Gastrocnemius medialis (tissue), 4 donors: ENCODE measurements around the gene MUC5B. TPM values are rescaled to one million over a fixed set of nuclear protein-coding genes. Genes with fewer than 3 reads are reported as not detected.

ENCODE experiments used
- ATAC-seq, 2 donors: fragments of 150-250 bp; one replicate each; pipeline ENCODE4 v1.9.1; 2016
- DNase-seq, 2 donors: peaks; one replicate each; pipeline ENCODE4 v3.0.0-alpha.2; 2019
- H3K27ac ChIP-seq, 4 donors: fragments of 200-600 bp; sonication (generic); 1 replicate in 1 of 4; 2 replicates in 3 of 4; pipeline ENCODE4 v1.5.1; 2016 to 2018; ENCODE audit warnings: mild to moderate bottlenecking in 2 of 4, moderate library complexity in 1 of 4
- H3K27me3 ChIP-seq, 3 donors: fragments of 200-600 bp; sonication (generic) in 2 of 3; 1 replicate in 1 of 3; 2 replicates in 2 of 3; pipeline versions ENCODE4 v1.5.1 to v1.6.0; 2016 to 2019; ENCODE audit warnings: mild to moderate bottlenecking in 1 of 3, moderate library complexity in 1 of 3
- H3K36me3 ChIP-seq, 2 donors: fragments of 200-600 bp; sonication (generic) in 1 of 2; one replicate each; pipeline ENCODE4 v1.5.1; 2017 to 2018
- H3K4me1 ChIP-seq, 2 donors: fragments of 200-600 bp; sonication (generic) in 1 of 2; one replicate each; pipeline ENCODE4 v1.5.1; 2016 to 2017; ENCODE audit warnings: mild to moderate bottlenecking in 2 of 2
- H3K4me3 ChIP-seq, 4 donors: fragments of 200-600 bp; sonication (generic) in 3 of 4; 1 replicate in 1 of 4; 2 replicates in 3 of 4; pipeline ENCODE4 v1.5.1; 2016 to 2019; ENCODE audit warnings: mild to moderate bottlenecking in 2 of 4
- H3K9me3 ChIP-seq, 3 donors: fragments of 200-600 bp; sonication (generic) in 2 of 3; 1 replicate in 1 of 3; 2 replicates in 2 of 3; pipeline ENCODE4 v1.5.1; 2016 to 2019
- CTCF ChIP-seq, 5 experiments: fragments of 450-650 bp in 3 of 5; fragments of 200-600 bp in 2 of 5; sonication (generic) in 2 of 5; IDR thresholded peaks in 4 of 5; conservative IDR thresholded peaks in 1 of 5; 1 replicate in 4 of 5; 2 replicates in 1 of 5; pipeline ENCODE4 v1.5.1; 2016 to 2019; ENCODE audit warnings: antibody characterized with exemption in 5 of 5, mild to moderate bottlenecking in 3 of 5, moderate library complexity in 3 of 5
- POLR2A ChIP-seq, 2 donors: fragments of 450-650 bp; IDR thresholded peaks; one replicate each; pipeline ENCODE4 v1.6.1; 2017; ENCODE audit warnings: antibody characterized with exemption in 2 of 2, mild to moderate bottlenecking in 2 of 2, moderate library complexity in 2 of 2
- in situ Hi-C, 4 donors: fragments of 200-750 bp; cut with MboI; loops; one replicate each; pipeline versions ENCODE4 v1.15.0 to v1.8.0; 2017; ENCODE audit warnings: low sequenced_read_pairs in 4 of 4
- intact Hi-C: fragments of 100-400 bp; cut with DNase I; formaldehyde crosslinking; loops from one replicate; pipeline ENCODE4 v1.15.1; 2023; ENCODE audit warnings: low total_unique reads
- total RNA-seq, 4 donors: library from RNA; depleted of rRNA; stranded (reverse); fragments of >200 nt; gene quantifications; one replicate each; pipeline versions ENCODE4 v1.1.0 to v1.2.3, GENCODE V29; 2016

The MUC5B gene
- total RNA-seq, 4 donors from 2014 or later: 0.17 TPM; not detected in 3

GRCh38 chr11:1199241-1199750 lies 23.6 kb upstream of the MUC5B start:
- peaks cover 38 to 55% (median 41%) of the 10 kb centered on the region in 3 donors for H3K27me3 ChIP-seq
- intact Hi-C loops (no loop called here), in situ Hi-C loops (no loop called here)
- no peak overlapping the region for H3K4me3 ChIP-seq
- no peak overlapping the region for H3K27ac ChIP-seq
- no peaks in the 10 kb centered on the region for H3K36me3 ChIP-seq
- TF ChIP-seq CTCF (IDR thresholded peaks at IDR 0.05 in 4 of 5, conservative IDR thresholded peaks at IDR 0.05 in 1 of 5): no peak
- TF ChIP-seq POLR2A (IDR thresholded peaks at IDR 0.05): no peak
- DNase-seq (peak in 1 of 2 donors; percentile 6), ATAC-seq (no peak)
- H3K4me1 ChIP-seq: no peaks in the 10 kb centered on the region
- H3K9me3 ChIP-seq: no peaks in the 10 kb centered on the region

GRCh38 chr11:1199751-1200610 lies 22.9 kb upstream of the MUC5B start:
- H3K36me3 ChIP-seq: no peaks in the 10 kb centered on the region
- peak in 1 of 2 donors; percentile 7 for DNase-seq
- no peaks in the 10 kb centered on the region for H3K4me1 ChIP-seq
- no peak overlapping the region for H3K27ac ChIP-seq
- ATAC-seq: no peak
- intact Hi-C loops (no loop called here), in situ Hi-C loops (loop anchor here in 3 of 4 donors (25.0 kb wide), 1 partner anchor 312 kb away; no protein-coding TSS in a partner anchor)
- peaks cover 38 to 55% (median 41%) of the 10 kb centered on the region in 3 donors for H3K27me3 ChIP-seq
- TF ChIP-seq POLR2A (IDR thresholded peaks at IDR 0.05): no peak
- no peak for TF ChIP-seq CTCF (IDR thresholded peaks at IDR 0.05 in 4 of 5, conservative IDR thresholded peaks at IDR 0.05 in 1 of 5)
- no peaks in the 10 kb centered on the region for H3K9me3 ChIP-seq
- no peak overlapping the region for H3K4me3 ChIP-seq

GRCh38 chr11:1200611-1201191 lies 22.2 kb upstream of the MUC5B start:
- Histone ChIP-seq H3K27ac (no peak overlapping the region), H3K36me3 (no peaks in the 10 kb centered on the region), H3K4me1 (no peaks in the 10 kb centered on the region), H3K27me3 (peaks cover 38 to 55% (median 41%) of the 10 kb centered on the region in 3 donors), H3K4me3 (no peak overlapping the region), H3K9me3 (no peaks in the 10 kb centered on the region)
- intact Hi-C loops: no loop called here
- in situ Hi-C loops: loop anchor here in 3 of 4 donors (25.0 kb wide), 1 partner anchor 312 kb away; no protein-coding TSS in a partner anchor
- TF ChIP-seq CTCF (IDR thresholded peaks at IDR 0.05 in 4 of 5, conservative IDR thresholded peaks at IDR 0.05 in 1 of 5): no peak
- peak in 1 of 2 donors; percentile 4 for DNase-seq
- no peak for ATAC-seq

GRCh38 chr11:1201395-1202153 lies 21.3 kb upstream of the MUC5B start:
- TF ChIP-seq POLR2A (IDR thresholded peaks at IDR 0.05): no peak
- TF ChIP-seq CTCF (IDR thresholded peaks at IDR 0.05 in 4 of 5, conservative IDR thresholded peaks at IDR 0.05 in 1 of 5): no peak
- no peaks in the 10 kb centered on the region for H3K36me3 ChIP-seq
- no peak overlapping the region for H3K4me3 ChIP-seq
- no peak overlapping the region for H3K27ac ChIP-seq
- H3K9me3 ChIP-seq: no peaks in the 10 kb centered on the region
- ATAC-seq (no peak), DNase-seq (no peak)
- peaks cover 34 to 46% (median 34%) of the 10 kb centered on the region in 3 donors for H3K27me3 ChIP-seq
- in situ Hi-C loops (loop anchor here in 3 of 4 donors (25.0 kb wide), 1 partner anchor 311 kb away; no protein-coding TSS in a partner anchor), intact Hi-C loops (no loop called here)
- H3K4me1 ChIP-seq: no peaks in the 10 kb centered on the region
